ENCODE measurements around the gene PIBF1.
"Not testable (repeated sequence)": the region's sequence is repeated elsewhere in the genome, so short reads cannot be mapped to it uniquely, and the experiment has no call there.

PIBF1 gene

GRCh38 chr13:72823081-72823480 lies 41.1 kb downstream of the PIBF1 start:
- no peak for DNase-seq

- no peak for DNase-seq
These were observed 41.8 kb downstream of the PIBF1 start for GRCh38 chr13:72823724-72824123.

GRCh38 chr13:72834601-72835000 lies 52.7 kb downstream of the PIBF1 start:
- DNase-seq, result no peak

- no peak for DNase-seq
These were observed 58.0 kb downstream of the PIBF1 start for GRCh38 chr13:72839831-72840426.

GRCh38 chr13:72842991-72843390 lies 61.1 kb downstream of the PIBF1 start:
- DNase-seq, result no peak

GRCh38 chr13:72845148-72845547 lies 63.2 kb downstream of the PIBF1 start:
- not testable (repeated sequence) for DNase-seq

- no peak for DNase-seq
These were observed 67.6 kb downstream of the PIBF1 start for GRCh38 chr13:72849571-72849970.

- DNase-seq, result no peak
These were observed 69.2 kb downstream of the PIBF1 start for GRCh38 chr13:72850959-72851677.

- no peak for DNase-seq
These were observed 69.7 kb downstream of the PIBF1 start for GRCh38 chr13:72851678-72852014.

GRCh38 chr13:72852207-72852606 lies 70.3 kb downstream of the PIBF1 start:
- DNase-seq, result no peak

- no peak for DNase-seq
These were observed 71.1 kb downstream of the PIBF1 start for GRCh38 chr13:72853000-72853399.

- DNase-seq, result no peak
These were observed 82.4 kb downstream of the PIBF1 start for GRCh38 chr13:72864142-72865011.

- no peak for DNase-seq
These were observed 86.3 kb downstream of the PIBF1 start for GRCh38 chr13:72868229-72868628.

- no peak for DNase-seq
These were observed 93.3 kb downstream of the PIBF1 start for GRCh38 chr13:72875233-72875632.

GRCh38 chr13:72884101-72884500 lies 102.2 kb downstream of the PIBF1 start:
- no peak for DNase-seq

- no peak for DNase-seq
These were observed 104.5 kb downstream of the PIBF1 start for GRCh38 chr13:72886272-72887067.

GRCh38 chr13:72889495-72889894 lies 107.6 kb downstream of the PIBF1 start:
- DNase-seq, result no peak

GRCh38 chr13:72890546-72890945 lies 108.6 kb downstream of the PIBF1 start:
- no peak for DNase-seq

GRCh38 chr13:72891423-72891822 lies 109.5 kb downstream of the PIBF1 start:
- DNase-seq, result no peak

- no peak for DNase-seq
These were observed 114.9 kb downstream of the PIBF1 start for GRCh38 chr13:72896869-72897268.

GRCh38 chr13:72901546-72901945 lies 119.6 kb downstream of the PIBF1 start:
- DNase-seq, result not testable (repeated sequence)

- DNase-seq, result no peak
These were observed 126.5 kb downstream of the PIBF1 start for GRCh38 chr13:72908416-72908815.

- DNase-seq, result no peak
These were observed 130.0 kb downstream of the PIBF1 start for GRCh38 chr13:72911981-72912380.

Measured in CD4-positive, alpha-beta T cell treated with Interferon gamma for 1 hour (primary cell).